ENCODE results near the gene CDIP1.

CDIP1 gene

GRCh38 chr16:4514606-4515005 is 24.0 kb downstream of the CDIP1 start:
- no peak for DNase-seq (ENCODE audit: low read depth)

DNA sequence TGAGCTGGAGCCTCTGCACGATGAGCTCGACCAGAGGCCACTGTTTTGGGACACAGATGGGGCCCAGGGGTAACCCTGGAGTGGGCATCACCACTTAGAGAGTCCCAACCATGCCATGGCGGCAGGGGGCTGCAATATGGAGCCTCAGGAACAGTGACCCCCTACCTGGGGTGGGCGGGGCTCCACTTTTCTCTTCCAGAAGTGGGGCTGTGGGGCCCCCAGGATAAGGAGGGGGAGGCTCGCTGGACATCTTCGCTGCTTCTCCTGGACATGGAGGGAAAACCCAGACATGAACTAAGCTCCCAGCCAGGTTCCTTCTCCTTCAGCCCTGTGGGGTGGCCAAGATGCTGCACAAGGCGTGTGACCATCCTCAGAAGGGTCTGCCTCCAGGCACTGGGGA is 24.7 kb downstream of the CDIP1 start:
- DNase-seq (ENCODE audit: low read depth): no peak

- no peak for DNase-seq (ENCODE audit: low read depth)
These were observed 25.3 kb downstream of the CDIP1 start for GRCh38 chr16:4513086-4513860.

- DNase-seq (ENCODE audit: low read depth): no peak
These were observed 26.1 kb downstream of the CDIP1 start for GRCh38 chr16:4512473-4512872.

DNA sequence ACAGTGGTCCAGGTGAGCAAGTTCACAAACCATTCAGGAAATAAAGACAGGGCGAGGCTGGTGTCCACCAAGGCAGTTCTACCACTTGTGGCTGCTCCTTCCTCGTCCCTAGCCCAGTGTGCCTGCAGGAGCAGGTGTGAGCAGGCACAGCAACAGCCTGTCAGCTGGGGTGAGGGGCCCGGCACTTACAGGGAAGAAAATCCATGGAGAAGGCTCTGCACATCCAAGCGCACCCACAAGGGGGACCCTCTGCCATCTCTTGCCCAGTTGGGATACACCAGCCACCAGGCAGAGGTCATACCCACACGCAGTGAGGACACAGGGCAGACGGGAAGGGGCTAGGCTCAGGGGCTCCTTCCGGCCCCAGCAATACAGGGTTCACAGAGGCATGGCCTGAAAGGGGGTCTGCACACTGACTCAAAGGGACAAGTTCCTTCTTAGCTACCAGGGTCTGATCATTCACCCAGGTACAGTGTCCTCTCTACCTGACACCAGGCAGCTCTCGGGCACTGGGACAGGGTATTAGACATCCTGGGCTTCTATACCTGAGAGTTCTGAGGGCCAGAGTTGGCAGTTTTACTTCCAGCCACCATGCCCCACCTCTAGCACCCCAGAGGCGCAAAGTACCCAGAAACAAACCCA is 27.0 kb downstream of the CDIP1 start:
- no peak for DNase-seq (ENCODE audit: low read depth)

GRCh38 chr16:4510747-4511426 is 27.7 kb downstream of the CDIP1 start:
- no peak for DNase-seq (ENCODE audit: low read depth)

- no peak for DNase-seq (ENCODE audit: low read depth)
These were observed 28.4 kb downstream of the CDIP1 start for GRCh38 chr16:4510131-4510530.

GRCh38 chr16:4509420-4509819 is 29.2 kb downstream of the CDIP1 start:
- DNase-seq (ENCODE audit: low read depth): no peak

GRCh38 chr16:4508806-4509205 is 29.8 kb downstream of the CDIP1 start:
- no peak for DNase-seq (ENCODE audit: low read depth)

DNA sequence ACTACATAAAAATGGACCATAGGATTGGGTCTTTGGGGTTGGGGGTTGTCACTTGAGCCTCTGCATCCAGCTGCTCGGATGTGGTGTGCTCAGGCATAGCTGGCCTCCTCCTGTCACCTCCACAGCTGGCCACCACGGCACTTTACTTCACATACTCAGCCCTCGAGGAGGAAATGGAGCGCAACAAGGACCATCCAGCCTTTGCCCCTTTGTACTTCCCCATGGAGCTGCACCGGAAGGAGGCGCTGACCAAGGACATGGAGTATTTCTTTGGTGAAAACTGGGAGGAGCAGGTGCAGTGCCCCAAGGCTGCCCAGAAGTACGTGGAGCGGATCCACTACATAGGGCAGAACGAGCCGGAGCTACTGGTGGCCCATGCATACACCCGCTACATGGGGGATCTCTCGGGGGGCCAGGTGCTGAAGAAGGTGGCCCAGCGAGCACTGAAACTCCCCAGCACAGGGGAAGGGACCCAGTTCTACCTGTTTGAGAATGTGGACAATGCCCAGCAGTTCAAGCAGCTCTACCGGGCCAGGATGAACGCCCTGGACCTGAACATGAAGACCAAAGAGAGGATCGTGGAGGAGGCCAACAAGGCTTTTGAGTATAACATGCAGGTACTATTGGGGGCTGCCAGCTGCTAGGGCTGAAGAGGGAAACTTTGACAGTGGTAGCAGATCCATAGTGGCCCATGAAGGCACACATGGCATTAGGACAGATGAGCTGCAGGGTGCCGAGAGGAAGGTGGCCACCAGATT is 30.8 kb downstream of the CDIP1 start:
- no peak for DNase-seq (ENCODE audit: low read depth)

GRCh38 chr16:4506450-4506849 is 32.1 kb downstream of the CDIP1 start:
- peak; percentile 37 for DNase-seq (ENCODE audit: low read depth)

GRCh38 chr16:4505356-4506147 is 33.0 kb downstream of the CDIP1 start:
- peak; percentile 61 for DNase-seq (ENCODE audit: low read depth)

DNA sequence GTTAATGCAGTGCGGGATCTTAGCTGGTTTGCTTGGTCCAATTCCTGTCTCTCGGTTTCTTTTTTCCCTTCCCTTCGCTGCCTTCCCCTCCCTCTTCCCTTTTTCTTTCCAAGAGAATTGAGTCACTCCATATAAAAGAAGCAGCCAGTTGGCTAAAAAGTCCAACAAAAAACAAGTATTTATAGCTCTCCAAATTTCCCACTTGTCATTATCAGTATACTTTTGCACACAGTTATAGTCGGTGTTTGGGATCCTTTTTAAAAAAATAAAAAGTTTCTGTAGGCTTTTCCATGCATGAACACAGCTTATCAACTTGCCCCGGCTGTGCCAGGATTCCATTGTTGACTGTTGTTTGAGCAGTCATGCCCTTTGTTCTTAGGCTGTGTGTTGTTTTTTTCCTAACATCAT is 37.5 kb downstream of the CDIP1 start:
- DNase-seq (ENCODE audit: low read depth): no peak

DNA sequence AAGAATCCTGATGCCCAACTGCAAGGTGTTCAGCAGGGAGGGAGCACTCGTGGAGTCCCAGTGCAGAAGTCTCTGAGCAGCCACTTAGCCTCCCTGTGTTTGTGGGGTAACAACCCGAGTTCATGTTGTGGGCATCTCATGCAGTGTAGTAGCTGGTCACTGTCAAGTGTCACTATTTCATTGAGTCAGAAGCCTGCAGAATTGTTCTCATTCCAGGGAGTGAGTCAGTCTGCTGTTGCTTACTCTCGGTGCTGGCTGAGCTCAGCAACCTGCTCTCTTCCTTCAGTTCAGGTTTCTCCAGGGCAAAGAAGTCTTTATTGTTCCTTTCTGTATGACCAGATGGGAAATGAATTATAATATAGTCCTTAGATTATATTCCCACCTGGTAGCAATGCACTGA is 38.3 kb downstream of the CDIP1 start:
- DNase-seq (ENCODE audit: low read depth): no peak

DNA sequence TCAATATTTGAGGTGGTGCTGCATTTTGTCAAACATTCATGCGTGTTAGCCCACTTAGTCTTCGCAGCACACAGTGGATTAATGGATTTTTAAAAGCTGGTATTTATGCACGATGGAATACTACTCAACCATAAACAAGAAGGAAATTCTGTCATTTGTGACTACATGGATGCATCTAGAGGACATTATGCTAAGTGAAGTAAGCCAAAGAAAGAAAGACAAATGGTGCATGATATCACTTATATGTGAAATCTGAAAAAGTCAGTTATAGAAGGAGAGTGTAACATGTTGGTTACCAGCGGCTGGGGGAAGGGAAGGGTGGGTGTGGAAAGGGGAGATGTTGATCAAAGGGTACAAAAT is 39.4 kb downstream of the CDIP1 start:
- DNase-seq (ENCODE audit: low read depth): no peak

- DNase-seq (ENCODE audit: low read depth): no peak
These were observed 39.9 kb downstream of the CDIP1 start for GRCh38 chr16:4498546-4499195.

- DNase-seq (ENCODE audit: low read depth): no peak
These were observed 42.3 kb downstream of the CDIP1 start for GRCh38 chr16:4496305-4496704.

GRCh38 chr16:4495766-4496165 is 42.8 kb downstream of the CDIP1 start:
- DNase-seq (ENCODE audit: low read depth): no peak

- no peak for DNase-seq (ENCODE audit: low read depth)
These were observed 43.7 kb downstream of the CDIP1 start for GRCh38 chr16:4494746-4495490.

GRCh38 chr16:4491898-4492297 is 46.7 kb downstream of the CDIP1 start:
- no peak for DNase-seq (ENCODE audit: low read depth)

DNA sequence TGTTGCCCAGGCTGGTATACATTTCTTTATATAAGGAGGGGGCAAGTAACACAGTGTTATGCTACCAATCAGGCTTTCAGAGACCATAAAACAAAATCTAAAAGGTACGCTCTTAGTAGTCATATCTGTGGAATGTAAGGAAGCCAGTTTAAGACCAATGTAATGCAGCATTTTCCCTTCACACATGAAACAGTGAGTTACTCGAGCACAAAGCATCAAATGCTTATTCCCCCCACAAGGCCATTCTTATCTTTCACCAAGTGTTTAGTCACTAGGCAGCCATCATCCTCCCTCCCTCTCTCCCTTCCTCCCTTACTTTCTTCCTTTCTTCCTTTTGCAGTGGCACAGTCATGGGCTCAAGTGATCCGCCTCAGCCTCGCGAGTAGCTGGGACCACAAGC is 49.5 kb downstream of the CDIP1 start:
- DNase-seq (ENCODE audit: low read depth): no peak
